HFF-Myc (cell line): ENCODE results near the gene CCDC51.

Experiments
- DNase-seq: peaks from one replicate; pipeline ENCODE4 v3.0.0-alpha.2; 2011; ENCODE audit warnings: low read depth; ENCODE audit errors: extremely low read depth
- H3K4me3 ChIP-seq: replicated peaks from 2 replicates; pipeline ENCODE4 v1.5.1; 2011; ENCODE audit warnings: low read depth, mild to moderate bottlenecking, control low read depth, low read length
- TF ChIP-seq, protein P1 (sequence below): IDR thresholded peaks from 2 replicates; pipeline ENCODE4 v1.5.1; 2012; ENCODE audit warnings: mild to moderate bottlenecking, low read depth, low read length, control low read depth; ENCODE audit errors: missing control alignments

CCDC51 gene

DNA sequence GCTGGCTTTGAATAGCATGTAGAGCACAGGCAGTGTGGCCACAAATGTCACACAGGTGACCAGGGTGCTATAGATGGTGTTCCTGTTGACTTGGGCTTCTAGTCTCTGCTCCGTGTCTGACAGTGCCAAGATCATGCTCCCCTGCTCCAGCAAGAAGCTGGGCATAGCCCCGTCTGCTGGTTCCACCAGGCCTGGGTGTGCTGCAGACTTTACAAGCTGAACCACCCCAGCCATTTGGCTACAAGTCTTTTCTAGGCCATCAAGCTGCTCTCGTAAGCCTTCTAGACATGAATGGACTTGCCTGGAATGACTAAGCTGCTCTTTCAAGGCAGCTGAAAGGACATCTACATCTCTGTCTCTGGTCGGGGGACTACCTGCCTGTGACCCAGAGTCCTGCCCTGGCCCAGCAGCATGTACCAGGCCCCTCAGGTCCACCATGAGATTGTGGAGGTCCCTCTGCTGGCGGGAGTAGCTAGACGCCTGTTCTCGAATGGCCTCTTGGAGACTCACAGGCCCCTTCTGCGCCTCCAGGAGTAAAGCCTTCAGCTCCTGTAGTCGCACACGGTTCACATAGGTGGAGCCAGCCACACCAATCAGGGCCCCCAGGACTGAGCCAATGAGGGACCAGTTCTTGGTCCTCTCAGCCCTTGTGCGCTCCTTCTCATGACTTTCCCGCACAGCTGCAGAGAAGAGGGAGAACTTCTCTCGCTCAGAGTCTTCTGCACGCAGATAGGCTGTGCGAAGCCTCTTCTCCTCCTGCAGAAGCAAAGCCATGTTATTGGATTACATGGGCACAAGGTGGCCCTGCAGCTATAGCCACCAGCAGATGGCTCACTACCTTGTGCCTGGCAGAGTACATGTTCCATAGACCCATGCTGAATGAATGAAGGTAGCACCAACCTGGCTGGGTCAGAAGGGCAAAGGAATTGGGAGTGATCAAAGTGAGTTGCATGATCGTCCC lies 7.2 kb downstream of the CCDC51 start:
- DNase-seq = no peak
- TF ChIP-seq, protein P1, sequence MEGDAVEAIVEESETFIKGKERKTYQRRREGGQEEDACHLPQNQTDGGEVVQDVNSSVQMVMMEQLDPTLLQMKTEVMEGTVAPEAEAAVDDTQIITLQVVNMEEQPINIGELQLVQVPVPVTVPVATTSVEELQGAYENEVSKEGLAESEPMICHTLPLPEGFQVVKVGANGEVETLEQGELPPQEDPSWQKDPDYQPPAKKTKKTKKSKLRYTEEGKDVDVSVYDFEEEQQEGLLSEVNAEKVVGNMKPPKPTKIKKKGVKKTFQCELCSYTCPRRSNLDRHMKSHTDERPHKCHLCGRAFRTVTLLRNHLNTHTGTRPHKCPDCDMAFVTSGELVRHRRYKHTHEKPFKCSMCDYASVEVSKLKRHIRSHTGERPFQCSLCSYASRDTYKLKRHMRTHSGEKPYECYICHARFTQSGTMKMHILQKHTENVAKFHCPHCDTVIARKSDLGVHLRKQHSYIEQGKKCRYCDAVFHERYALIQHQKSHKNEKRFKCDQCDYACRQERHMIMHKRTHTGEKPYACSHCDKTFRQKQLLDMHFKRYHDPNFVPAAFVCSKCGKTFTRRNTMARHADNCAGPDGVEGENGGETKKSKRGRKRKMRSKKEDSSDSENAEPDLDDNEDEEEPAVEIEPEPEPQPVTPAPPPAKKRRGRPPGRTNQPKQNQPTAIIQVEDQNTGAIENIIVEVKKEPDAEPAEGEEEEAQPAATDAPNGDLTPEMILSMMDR = peak; percentile 11
- H3K4me3 ChIP-seq = no peak overlapping the region

DNA sequence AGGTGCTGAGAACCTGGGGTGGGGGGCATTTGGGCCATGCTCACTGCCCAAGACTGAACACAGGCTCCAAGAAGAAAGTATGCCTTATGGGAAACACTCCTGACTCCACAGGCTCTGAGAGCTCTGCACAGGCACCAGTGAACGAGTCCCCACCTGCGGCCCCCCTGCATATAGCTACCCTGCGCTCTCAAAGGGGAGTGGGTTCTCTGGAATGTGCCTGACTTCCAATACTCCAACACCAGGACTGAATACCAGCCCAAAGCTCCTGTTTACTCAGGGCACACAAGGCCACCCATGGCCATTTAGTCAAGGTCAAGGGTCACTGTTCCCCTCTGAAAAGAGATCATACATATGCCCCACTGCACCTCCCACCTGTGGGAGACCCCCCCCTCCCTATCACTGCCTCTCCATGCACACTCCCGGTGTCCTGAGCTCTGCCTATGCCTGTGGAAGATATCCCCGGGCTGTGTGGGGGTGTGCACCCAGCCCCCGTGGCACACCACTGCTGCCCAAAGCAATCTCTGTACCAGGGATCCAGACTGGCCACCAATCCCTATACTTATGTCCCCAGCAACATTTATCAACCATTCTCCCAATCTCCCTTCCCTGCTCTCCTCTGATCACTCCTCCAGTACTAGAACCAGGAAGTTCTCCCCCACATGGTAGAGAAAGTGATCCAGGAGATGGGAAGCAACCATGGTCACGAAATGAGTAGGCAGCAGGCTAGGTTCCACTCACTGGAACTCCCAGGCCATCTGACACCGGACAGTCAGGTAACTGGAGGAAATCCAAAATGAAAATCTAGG lies 8.5 kb downstream of the CCDC51 start:
- TF ChIP-seq, protein P1 = no peak
- no peak overlapping the region for H3K4me3 ChIP-seq
- no peak for DNase-seq

DNA sequence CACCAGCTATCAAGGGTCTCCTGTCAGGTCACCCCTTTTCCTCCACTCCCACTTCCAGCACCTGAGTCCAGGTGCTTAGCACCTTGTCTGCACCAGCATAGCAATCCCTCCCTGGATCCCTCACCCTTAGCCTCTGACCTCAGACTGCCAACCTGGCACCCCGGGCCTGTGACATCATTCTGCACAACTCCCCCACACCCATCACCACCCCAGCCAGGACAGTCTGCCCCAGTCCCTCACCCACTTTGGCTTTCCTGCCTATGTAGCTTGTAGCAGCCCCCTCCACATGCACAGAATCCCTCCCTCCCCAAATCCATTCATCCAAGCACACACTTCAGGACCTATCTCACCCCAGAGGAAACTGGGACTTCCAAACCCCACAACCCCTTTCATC lies 9.2 kb downstream of the CCDC51 start:
- H3K4me3 ChIP-seq = no peak overlapping the region
- no peak for DNase-seq
- TF ChIP-seq, protein P1 = no peak

DNA sequence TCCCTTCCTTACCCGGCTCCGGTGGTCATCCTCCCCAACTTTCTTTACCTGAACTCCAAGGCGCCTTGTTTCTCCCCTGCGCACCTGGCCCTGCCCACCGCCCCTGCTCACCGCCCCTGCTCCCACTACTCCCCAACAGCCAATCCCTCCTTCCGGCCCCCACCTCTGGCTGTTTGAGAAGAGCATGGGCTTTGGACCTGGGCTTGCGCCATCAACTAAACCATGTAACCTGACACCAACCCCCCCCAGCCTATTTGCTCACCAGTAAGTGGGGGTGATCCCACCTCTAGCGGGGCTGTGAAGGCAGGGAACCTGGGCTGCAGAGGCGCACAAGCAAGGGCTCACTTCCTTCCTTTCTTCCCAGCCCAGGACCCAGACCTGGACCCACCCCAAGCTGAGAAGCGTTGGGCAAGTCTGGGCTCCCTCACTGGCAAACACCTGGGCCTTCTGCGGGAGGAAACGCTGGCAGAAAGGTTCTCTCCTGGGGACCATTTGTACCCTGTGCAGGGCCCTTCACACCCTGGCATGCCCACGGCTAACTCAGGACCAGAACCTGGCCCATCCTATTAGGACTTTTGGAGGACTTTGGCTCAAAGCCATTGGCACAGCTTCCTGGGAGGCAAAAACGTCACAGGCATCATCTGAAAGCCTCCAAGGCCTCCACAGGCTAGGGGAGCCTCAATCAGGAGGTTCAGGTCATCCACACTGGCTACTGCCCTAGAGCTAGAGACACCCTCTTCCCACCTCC lies 9.8 kb downstream of the CCDC51 start, which contains the start of gene PLXNB1:
Gene PLXNB1, minus strand, starts transcription at position 127 of the 748 bp plus-strand sequence. CDS start 5,475 bp downstream, outside the sequence.
- peak within 1 kb of the TSS; percentile 59 for H3K4me3 ChIP-seq
- DNase-seq = no peak
- TF ChIP-seq, protein P1 = no peak

DNA sequence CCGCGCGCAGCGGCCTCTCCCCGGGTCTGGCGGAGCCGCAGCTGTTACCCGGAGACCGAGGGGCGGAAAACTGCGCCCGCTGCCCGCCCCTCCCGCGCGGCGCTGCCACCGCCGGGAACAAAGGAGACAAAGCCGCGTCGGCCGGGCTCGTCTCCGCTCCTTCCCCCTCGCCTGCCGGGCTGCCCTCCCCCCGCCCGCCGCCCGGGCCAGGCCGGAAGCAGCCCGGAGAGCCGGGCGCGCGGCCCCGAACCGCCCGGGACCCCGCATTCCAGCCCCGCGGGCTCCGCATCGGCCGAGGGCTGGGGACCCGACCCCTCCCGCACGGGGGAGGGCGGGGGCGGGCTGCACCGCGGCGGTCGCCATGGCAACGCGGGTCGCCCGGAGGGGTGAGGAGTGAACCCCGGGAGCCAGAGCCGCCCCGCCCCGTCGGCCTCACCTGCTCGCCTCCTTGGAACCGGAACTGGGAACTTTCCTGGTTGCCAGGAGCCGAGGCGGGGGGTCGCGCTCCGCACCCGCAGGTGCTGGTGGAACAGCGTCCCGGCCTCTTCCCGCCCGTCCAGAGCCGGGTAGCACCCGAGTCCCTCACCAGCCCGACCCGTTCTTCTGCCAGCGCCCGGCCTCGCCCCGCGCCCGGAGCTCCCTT lies 10.5 kb downstream of the CCDC51 start:
- H3K4me3 ChIP-seq = peak overlapping the region; percentile 59
- no peak for DNase-seq
- TF ChIP-seq, protein P1 = no peak
